OCI-LY1 (cell line): ENCODE measurements around the gene FAM50B.

ENCODE experiments used
- CTCF ChIP-seq: fragments of 200-600 bp; sonication (generic), shearing (Covaris generic); IDR thresholded peaks from 2 replicates; pipeline ENCODE4 v1.5.1; 2017; ENCODE audit warnings: mild to moderate bottlenecking, antibody characterized with exemption, low read length, moderate library complexity, mixed read lengths
- EZH2 ChIP-seq: fragments of 200-600 bp; sonication (generic), shearing (Covaris generic); IDR thresholded peaks from 2 replicates; pipeline ENCODE4 v1.8.0; 2017; ENCODE audit warnings: borderline replicate concordance, mixed run types, mild to moderate bottlenecking, antibody characterized with exemption, low read length, moderate library complexity, mixed read lengths

- TF ChIP-seq EZH2 (no peak), CTCF (no peak)
Measured at GRCh38 chr6:3849681-3850450, 693 bp downstream of the FAM50B start.
